TTC549 (cell line): ENCODE results near the gene DLGAP4.

Source experiments
- FAIRE-seq: peaks from 2 replicates; lab custom pipeline; 2012; peaks lifted over from hg19 to GRCh38; lab: Jason Lieb, UNC

Gene DLGAP4

GRCh38 chr20:36305602-36306551, at the start of gene DLGAP4:
TSS of gene DLGAP4 (plus strand) at chr20:36306339. CDS start at chr20:36431718, 125,379 bp downstream.
- no peak for FAIRE-seq

- no peak for FAIRE-seq
Measured at GRCh38 chr20:36259177-36260061, 46.7 kb upstream of the DLGAP4 start.

GRCh38 chr20:36260316-36260715, 45.8 kb upstream of the DLGAP4 start:
- FAIRE-seq, result no peak

- no peak for FAIRE-seq
Measured at GRCh38 chr20:36261389-36262105, 44.6 kb upstream of the DLGAP4 start.

GRCh38 chr20:36262440-36262839, 43.7 kb upstream of the DLGAP4 start:
- no peak for FAIRE-seq

GRCh38 chr20:36264426-36265246, 41.5 kb upstream of the DLGAP4 start:
- FAIRE-seq, result no peak

- no peak for FAIRE-seq
Measured at GRCh38 chr20:36266189-36266588, 40.0 kb upstream of the DLGAP4 start.

GRCh38 chr20:36267605-36268381, 38.3 kb upstream of the DLGAP4 start:
- FAIRE-seq, result no peak

GRCh38 chr20:36268440-36269342, 37.4 kb upstream of the DLGAP4 start:
- no peak for FAIRE-seq

GRCh38 chr20:36269507-36269906, 36.6 kb upstream of the DLGAP4 start:
- no peak for FAIRE-seq

GRCh38 chr20:36270744-36271638, 35.1 kb upstream of the DLGAP4 start:
- FAIRE-seq, result no peak

GRCh38 chr20:36271639-36272546, 34.2 kb upstream of the DLGAP4 start:
- FAIRE-seq, result no peak

- FAIRE-seq, result no peak
Measured at GRCh38 chr20:36272547-36273220, 33.5 kb upstream of the DLGAP4 start.

GRCh38 chr20:36273414-36274180, 32.5 kb upstream of the DLGAP4 start:
- no peak for FAIRE-seq

- FAIRE-seq, result no peak
Measured at GRCh38 chr20:36274181-36274841, 31.8 kb upstream of the DLGAP4 start.
